Stimulated activated CD4-positive, alpha-beta T cell treated with anti-CD3 and anti-CD28 coated beads, TNF-alpha, amount 100 ng/mL, for 1 hour (primary cell): Measurements from ENCODE around the gene AKT1.
"Not testable (repeated sequence)": the region's sequence is repeated elsewhere in the genome, so short reads cannot be mapped to it uniquely, and the experiment has no call there.

Experiments
- DNase-seq, 3 donors: peaks; one replicate each; pipeline ENCODE4 v3.0.0-alpha.2; 2020; ENCODE audit warnings: low read depth in 3 of 3, low spot score in 1 of 3

AKT1 gene

GRCh38 chr14:104819361-104819781, 23.8 kb upstream of the AKT1 start:
- no peak for DNase-seq

DNA sequence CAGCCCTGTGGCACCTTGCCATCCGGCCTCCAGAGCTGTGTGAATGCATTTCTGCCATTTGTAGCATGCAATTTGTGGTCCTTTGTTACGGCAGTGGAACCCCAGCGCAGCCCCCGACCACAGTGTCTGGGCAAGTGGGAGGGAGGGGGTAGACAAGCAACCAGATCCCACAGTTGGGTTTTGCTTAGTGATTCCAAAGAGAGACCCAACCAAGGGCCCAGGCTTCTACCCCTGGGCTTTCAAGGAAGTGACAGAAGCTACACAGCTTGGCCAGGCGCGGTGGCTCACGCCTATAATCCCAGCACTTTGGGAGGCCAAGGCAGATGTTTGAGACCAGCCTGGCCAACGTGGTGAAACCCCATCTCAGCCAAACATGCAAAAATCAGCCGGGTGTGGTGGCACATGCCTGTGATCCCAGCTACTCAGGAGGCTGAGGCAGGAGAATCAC, 23.2 kb upstream of the AKT1 start:
- no peak for DNase-seq

DNA sequence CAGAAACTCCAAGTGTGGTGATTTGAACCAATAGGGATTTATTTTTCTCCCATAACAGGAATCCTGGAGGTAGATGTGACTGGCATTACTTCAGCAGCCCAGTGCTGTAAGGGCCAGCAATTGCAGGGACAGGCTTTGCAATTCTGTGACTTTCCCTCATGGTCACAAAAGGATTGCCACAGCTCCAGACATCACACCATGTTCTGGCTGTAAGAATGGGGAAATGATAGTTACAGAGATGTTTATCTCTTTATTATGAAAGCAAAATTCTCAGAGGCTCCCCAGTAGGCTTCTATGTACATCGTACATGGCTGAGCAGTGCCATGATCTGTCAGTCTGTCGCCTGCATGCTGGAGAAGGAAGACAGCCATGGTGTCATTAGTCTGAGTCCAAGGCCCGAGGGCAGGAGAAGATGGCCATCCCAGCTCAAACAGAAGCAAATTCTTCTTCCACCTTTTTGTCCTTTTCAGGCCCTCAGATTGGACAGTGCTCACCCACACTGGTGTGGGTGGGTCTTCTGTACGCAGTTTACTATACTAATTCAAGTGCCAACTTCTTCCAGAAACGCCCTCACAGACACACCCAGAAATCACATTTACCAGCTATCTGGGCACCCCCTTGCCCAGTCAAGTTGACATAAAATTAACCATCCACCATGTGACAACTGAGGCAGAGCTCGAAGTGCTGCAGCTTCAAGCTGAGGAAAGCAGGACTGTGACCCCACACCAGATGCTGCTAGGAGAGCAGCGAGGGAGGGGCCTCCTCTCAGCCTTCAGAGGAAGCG, 22.6 kb upstream of the AKT1 start:
- DNase-seq, result no peak

DNA sequence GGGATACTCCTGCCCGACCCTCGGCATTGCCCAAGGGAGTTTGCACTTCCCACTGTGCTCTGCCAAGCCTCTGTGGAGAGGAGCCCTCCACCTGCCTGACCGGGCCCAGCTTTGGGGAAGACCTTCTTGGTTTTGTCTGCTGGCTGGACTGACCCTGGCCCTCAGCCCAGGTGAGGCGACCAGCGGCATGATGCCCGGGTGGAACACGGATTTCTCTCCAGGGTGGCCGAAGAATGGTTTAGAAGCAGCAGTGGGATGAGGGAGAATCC, 21.0 kb upstream of the AKT1 start:
- no peak for DNase-seq

- DNase-seq, result not testable (repeated sequence)
Measured at GRCh38 chr14:104814701-104815100, 19.2 kb upstream of the AKT1 start.

DNA sequence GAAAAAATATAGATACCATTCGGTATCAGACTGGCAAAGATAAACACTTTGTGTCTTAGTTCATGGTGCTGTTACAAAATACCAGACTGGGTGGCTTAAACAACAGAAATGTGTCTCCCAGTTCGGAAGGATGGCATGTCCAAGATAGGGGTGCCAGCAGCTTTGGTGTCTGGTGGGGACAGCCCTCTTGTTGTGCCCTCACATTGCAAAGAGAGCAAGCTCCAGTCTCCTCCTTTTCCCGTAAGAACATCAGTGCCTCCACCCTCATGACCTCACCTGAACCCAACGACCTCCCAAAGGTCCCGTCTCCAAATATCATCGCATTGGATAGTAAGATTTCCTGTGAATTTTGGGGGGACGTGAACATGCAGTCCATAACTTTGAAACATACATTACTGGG, 17.7 kb upstream of the AKT1 start:
- no peak for DNase-seq

GRCh38 chr14:104810316-104810715, 14.8 kb upstream of the AKT1 start:
- no peak for DNase-seq

- DNase-seq, result no peak
Measured at GRCh38 chr14:104808456-104808855, 12.9 kb upstream of the AKT1 start.

DNA sequence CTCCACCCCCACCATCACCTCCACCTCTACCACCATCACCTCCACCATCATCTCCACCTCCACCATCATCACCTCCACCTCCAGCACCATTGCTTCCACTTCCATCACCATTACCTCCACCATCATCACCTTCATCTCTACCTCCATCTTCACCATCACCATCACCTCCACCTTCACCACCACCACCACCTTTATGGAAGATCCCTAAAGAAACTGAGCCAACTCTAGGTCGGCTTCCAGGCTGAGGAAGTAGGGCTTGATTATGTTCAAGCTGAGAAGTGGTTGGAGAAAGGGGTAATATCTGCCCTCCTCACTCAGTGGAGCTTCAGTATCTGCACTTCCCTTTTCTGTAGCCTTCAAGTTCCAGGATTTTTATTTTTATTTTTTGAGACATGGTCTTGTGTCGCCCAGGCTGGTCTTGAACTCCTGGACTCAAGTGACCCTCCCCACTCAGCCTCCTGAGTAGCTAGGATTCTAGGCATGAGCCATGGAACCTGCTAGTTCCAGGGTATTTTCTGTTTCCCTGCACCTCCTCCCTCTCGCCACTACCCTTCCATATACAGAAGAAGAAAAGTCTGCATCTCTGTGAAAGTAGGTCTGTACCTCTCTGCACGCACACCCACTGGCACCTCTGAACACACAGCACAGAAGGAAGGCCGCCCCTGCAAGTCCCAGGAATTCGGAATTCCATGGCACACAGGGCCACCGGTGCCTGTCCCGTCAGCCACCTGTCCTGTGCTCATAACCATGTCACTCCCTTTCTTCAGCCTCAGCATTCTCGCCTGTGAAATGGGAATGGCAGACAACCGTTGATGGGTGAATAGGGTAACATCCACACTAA, 11.3 kb upstream of the AKT1 start:
- DNase-seq, result no peak

DNA sequence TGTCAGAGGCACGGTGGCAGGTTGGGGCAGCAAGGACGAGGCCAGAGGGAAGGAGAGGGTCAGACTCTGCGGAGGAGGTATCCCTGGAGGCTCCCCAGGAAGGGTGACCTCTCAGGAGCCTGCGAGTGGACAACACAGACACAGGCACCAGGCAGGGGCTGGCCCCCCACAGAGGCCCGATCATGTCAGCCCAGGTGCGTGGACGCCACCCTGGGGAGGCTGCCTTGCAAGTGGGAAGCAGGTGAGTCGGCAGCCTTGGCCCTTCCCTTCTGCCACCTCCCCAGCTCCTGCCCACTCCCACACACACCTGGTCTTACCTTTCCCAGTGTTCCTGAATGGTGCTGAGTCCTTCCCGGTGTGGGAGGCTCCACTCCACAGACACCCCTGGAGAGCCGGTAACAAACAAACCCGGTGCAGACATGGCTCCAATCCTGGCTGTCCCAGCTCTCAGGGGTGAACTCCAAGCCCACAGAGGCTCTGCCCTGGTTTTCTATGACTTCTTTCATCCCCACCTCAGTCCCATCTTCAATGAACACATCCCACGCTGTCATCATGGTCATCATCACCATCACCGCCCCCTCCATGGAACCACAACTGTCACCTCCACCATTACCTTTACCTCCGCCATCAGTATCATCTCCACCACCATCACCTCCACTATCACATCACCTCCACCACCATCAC, 10.5 kb upstream of the AKT1 start:
- DNase-seq, result no peak

DNA sequence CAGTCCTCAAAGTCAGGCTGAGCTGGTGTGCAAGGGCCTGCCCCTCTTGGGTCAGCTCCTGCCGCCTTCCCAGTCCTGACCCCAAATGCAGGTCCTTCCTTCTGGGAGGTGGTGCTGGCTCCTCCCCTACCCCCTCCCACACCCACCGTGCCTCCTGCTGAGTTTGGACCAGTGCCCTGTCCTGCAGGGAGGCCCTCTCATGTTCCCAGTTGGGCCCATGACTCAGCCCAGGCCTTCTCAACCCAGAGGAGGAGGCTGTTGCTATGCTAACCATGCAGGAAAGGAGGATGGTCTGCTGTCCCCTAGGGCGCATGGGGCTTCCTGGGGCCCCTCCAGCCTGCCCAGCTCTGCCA, 9.8 kb upstream of the AKT1 start:
- no peak for DNase-seq

GRCh38 chr14:104804481-104805325, 9.2 kb upstream of the AKT1 start:
- no peak for DNase-seq

- DNase-seq, result no peak
Measured at GRCh38 chr14:104803912-104804410, 8.4 kb upstream of the AKT1 start.

GRCh38 chr14:104803280-104803911, 7.8 kb upstream of the AKT1 start:
- no peak for DNase-seq

DNA sequence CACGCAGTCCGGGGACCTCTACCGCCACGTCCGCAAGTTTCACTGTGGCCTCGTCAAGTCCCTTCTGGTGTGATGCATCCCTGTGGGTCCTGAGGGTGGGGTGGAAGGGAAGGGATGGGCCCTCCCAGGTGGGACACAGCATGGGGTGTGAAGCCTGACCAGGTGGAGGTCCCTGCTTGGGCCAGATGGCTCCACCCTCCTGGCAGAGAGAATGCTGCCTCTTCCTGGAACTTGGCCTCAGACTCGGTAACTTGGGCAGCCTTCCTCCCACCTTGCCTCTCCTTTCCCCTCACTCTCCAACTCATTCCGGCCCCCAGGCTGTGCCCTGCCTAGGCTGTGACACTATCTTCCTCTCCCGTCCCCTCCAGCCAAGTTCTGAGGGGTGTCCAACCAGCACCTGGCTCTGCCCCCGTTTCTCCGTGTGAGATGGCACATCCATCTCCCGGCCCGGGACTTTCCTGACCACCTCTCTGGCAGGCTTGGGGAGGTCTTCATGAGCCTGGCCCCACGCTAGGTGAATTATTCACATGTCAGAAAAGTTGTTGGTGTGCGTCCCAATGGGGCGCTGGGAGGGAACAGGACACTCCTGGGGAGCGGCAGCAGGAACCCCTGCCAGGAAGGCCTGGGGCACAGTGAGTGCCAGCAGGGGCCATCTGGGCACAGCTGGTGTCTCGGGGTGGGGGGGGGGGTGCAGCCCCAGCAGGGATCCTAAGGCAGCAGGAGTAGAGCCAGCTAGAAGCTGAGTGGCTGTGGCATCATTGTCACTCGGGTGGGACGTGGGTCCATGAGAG, 7.0 kb upstream of the AKT1 start:
- no peak for DNase-seq

- no peak for DNase-seq
Measured at GRCh38 chr14:104801520-104802393, 6.2 kb upstream of the AKT1 start.

DNA sequence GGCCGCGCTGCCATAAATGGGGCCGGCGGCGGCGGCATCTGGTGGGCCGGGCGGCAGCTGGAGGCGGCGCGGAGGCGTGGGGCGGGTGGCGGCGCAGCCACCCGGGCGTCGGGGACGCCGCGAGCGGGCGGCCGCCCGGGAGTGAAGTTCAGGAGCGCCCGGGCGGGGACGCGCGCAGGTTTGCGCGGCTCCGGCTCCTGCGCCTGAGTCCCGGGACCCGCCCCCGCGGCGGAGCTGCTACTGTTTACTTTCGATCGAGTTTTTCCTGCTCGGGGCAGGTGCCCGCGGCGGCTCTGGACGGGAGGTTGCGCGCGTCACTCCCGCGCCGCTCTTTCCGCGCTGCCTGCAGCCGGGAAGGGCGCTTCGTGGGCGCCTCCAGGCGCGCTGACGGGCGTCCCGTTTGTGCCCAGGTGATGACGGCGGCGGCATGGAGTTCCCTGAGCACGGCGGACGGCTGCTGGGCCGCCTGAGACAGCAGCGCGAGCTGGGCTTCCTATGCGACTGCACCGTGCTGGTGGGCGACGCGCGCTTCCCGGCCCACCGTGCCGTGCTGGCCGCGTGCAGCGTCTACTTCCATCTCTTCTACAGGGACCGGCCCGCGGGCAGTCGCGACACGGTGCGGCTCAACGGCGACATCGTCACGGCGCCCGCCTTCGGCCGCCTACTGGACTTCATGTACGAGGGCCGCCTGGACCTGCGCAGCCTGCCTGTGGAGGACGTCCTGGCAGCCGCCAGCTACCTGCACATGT, 5.4 kb upstream of the AKT1 start, which contains the start of gene ZBTB42:
Gene ZBTB42 (plus strand): TSS at position 331 of the 749 bp plus-strand sequence. CDS start 97 bp downstream, at position 428.
- peak; percentile 35 to 49 (median 47) for DNase-seq
